NCI-H1092 treated with DMSO at 0.1 percent for 48 hours (cell line): ENCODE data around the gene BLOC1S1.
A peak's percentile ranks its signal among the peaks of the same experiment; 100 is the strongest.
"Not testable (repeated sequence)": the region's sequence is repeated elsewhere in the genome, so short reads cannot be mapped to it uniquely, and the experiment has no call there.

ENCODE experiments used
- DNase-seq: peaks from one replicate; lab custom pipeline; 2025; lab: John Stamatoyannopoulos, UW

BLOC1S1 gene

GRCh38 chr12:55745361-55746173 is 29.7 kb downstream of the BLOC1S1 start:
- DNase-seq = peak; percentile 40

DNA sequence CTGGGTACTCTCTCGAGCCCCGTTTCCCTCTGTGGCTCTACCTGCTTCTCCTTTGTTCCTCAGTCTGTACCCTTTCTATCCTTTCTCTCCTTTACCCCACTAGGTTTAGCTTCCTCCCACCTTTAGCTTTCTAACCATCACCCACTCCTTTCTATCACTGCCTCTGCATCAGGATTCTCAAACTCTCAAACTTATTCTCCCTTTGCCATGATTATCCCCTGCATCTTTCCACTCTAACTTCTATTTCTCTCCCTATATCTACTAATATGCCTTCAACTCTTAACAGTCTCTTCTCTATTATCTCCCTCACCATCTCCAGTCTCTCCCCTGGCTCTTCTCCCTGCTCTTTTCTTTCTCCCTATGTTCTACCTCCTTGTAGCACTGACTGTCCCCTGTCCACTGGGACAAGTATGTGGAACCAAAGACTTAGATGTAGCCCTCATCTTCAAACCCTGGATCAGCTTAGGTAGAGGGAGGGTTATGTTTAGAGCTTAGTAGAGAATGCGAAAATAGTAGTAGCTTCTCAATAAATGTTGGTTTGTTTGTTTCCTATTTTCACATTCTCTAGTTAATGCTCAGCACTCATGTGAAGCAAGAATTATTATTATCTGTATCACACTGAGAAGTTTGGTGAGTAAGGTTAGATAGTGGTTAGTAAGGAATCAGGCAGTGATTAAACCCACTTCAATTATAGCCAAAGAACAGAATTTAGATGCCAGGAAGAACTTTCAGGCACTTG is 30.5 kb downstream of the BLOC1S1 start:
- no peak for DNase-seq

DNA sequence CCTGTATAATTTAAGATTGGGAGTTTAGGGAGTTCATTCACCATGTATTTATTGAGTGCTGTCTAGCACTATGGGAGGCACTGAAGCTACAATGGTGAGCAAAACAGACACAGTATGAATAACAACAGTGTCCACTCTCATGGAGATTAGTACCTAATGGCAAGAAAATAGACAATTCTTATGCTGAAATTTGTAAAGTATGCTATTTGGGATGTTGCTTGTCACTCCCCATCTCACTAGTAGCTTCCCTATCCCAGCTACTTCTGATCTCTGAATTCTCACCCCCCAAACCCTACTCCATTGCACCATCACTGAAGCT is 31.0 kb downstream of the BLOC1S1 start:
- no peak for DNase-seq

DNA sequence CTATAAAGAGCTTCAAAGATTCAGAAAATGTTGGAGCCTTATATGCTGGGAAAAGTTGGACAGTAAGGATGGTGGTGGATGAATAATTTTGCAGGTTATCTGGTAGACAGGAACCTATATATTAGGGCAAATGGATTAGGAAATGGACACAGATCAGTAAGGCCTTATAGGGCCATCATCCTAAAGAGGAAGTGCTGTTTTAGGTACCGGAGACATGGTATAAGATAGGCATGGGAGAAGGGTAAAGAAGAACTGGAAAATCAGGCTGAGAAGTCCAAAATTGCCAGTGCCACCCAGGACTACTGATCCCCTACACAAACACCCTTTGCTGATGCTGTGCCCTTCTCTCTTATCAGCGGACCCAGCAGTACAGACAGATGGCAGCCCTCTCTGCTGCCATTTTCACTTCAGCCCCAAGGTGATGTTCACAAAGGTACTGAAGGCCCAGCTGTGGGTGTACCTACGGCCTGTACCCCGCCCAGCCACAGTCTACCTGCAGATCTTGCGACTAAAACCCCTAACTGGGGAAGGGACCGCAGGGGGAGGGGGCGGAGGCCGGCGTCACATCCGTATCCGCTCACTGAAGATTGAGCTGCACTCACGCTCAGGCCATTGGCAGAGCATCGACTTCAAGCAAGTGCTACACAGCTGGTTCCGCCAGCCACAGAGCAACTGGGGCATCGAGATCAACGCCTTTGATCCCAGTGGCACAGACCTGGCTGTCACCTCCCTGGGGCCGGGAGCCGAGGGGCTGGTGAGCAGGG is 32.6 kb downstream of the BLOC1S1 start:
- DNase-seq = no peak

- no peak for DNase-seq
These were observed 39.4 kb downstream of the BLOC1S1 start for GRCh38 chr12:55755246-55755645.

DNA sequence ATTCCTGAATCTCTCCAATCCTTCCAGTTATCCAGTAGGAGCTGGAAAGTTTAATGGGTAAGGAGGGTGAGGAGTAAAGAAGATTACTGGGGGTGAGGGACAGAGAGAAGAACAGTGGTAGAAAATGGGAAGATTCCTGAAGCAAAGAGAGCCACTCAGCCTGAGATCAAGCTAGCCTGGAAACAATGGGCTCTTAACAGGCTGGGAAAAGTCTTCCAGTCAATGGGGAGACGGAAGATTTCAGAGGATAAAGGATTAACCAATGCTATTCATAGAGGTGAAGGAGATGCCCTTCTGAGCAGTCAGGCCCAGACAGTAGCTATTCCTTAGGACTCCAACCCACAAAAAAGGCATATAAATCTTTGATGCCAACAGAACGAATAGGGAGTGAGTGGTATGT is 41.9 kb downstream of the BLOC1S1 start:
- no peak for DNase-seq

DNA sequence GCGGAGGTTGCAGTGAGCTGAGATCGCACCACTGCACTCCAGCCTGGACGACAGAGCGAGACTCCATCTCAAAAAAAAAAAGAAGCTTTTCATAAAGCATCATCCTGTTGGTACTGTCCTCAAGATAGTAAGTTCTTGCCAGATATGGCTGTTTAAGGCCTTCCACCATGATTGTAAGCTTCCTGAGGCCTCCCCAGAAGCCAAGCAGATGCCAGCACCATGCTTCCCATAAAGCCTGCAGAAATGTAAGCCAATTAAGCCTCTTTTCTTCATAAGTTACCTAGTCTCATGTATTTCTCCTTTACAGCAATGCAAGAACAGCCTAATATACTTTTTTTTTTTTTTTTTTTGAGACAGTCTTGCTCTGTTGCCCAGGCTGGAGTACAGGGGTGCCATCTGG is 42.7 kb downstream of the BLOC1S1 start:
- not testable (repeated sequence) for DNase-seq

GRCh38 chr12:55760663-55761062 is 44.8 kb downstream of the BLOC1S1 start:
- DNase-seq = no peak

DNA sequence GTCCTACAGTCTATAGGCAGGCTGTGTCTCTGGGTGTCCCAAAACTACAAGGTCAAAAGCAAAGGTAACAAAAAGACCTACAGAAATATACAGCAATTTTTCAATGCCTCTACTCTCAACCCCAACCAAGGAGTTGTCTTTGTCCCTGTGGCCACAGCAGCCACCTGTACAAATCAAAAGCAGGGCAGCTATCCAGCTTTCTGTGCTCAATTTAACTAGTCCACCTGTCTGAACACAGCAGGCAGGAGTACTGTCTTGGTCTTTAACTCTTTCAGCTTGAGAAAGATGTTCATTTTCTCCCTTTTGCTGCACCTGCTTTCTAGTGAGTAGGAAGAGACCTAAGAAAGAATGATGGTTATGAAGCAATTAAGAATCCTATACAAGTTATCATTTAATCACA is 46.8 kb downstream of the BLOC1S1 start:
- no peak for DNase-seq

DNA sequence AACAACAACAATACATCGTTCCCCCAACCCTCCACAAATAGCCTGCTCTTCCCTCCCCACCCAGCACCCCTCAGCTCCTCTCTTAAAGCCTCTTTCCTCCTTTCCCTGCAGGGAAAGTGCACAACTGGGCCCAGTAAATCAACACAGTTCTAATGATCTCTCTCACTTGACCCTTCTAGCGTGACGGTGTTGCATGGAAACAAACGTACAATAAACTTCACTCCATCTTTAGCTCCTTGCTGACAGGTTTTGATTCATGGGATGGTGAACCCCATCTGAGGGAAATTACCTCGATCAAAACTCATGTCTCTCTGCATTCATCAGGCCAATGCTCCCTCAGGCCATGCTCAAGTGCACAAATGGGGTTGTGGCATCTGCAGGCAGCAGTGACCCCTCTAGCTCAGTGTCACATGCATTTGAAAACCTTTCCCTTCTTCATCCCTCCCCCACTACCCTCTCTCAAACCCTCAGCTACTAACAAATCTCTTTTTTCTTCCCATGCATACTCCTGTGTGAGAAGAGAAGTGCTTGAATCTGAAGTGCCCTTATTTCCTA is 50.0 kb downstream of the BLOC1S1 start:
- peak; percentile 9 for DNase-seq

GRCh38 chr12:55767156-55767555 is 51.3 kb downstream of the BLOC1S1 start:
- no peak for DNase-seq
